Spleen (tissue), 7 donors: Measurements from ENCODE around the gene PACS1.

Source experiments
- POLR2AphosphoS5 ChIP-seq, 3 donors: sonication (generic); formaldehyde crosslinking; IDR thresholded peaks; one replicate each; pipeline ENCODE4 v1.5.1; 2017; ENCODE audit warnings: antibody characterized with exemption in 3 of 3
- TF ChIP-seq, protein P1 (sequence below), 11 experiments: fragments of 200-600 bp in 7 of 11; fragments of 450-650 bp in 4 of 11; sonication (generic) in 4 of 11; IDR thresholded peaks in 8 of 11; conservative IDR thresholded peaks in 3 of 11; 1 replicate in 7 of 11; 2 replicates in 4 of 11; pipeline versions ENCODE4 v1.4.0 to v1.8.0; 2016 to 2021; ENCODE audit warnings: antibody characterized with exemption in 11 of 11, inconsistent platforms in 4 of 11, mild to moderate bottlenecking in 1 of 11
- donor health status: DM: no; HTN: no; CAD: no; lungs with moderate emphysema.
- donor health status: DM: no; HTN: no; CAD: no.
- donor health status: DM: no; HTN: no; CAD: no.

- TF ChIP-seq, protein P1, sequence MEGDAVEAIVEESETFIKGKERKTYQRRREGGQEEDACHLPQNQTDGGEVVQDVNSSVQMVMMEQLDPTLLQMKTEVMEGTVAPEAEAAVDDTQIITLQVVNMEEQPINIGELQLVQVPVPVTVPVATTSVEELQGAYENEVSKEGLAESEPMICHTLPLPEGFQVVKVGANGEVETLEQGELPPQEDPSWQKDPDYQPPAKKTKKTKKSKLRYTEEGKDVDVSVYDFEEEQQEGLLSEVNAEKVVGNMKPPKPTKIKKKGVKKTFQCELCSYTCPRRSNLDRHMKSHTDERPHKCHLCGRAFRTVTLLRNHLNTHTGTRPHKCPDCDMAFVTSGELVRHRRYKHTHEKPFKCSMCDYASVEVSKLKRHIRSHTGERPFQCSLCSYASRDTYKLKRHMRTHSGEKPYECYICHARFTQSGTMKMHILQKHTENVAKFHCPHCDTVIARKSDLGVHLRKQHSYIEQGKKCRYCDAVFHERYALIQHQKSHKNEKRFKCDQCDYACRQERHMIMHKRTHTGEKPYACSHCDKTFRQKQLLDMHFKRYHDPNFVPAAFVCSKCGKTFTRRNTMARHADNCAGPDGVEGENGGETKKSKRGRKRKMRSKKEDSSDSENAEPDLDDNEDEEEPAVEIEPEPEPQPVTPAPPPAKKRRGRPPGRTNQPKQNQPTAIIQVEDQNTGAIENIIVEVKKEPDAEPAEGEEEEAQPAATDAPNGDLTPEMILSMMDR (IDR thresholded peaks at IDR 0.05 in 8 of 11, conservative IDR thresholded peaks at IDR 0.05 in 3 of 11): no peak
- peak in 1 of 3 donors; percentile 40 for TF ChIP-seq POLR2AphosphoS5 (IDR thresholded peaks at IDR 0.05)
Measured at GRCh38 chr11:66239998-66240780, 170.1 kb downstream of the PACS1 start.
